HEK293 (cell line): ENCODE results near the gene LMNTD2.
A peak's percentile ranks its signal among the peaks of the same experiment; 100 is the strongest.

Experiments
- CTCF ChIA-PET: fragments of 350-600 bp; formaldehyde crosslinking; extraction: SDS; loops from one replicate; lab custom pipeline; 2021; ENCODE audit warnings: antibody characterized with exemption; lab: Yijun Ruan, JAX
- POLR2A ChIA-PET: fragments of 300-600 bp; formaldehyde crosslinking; extraction: SDS; loops from one replicate; lab custom pipeline; 2020; ENCODE audit warnings: antibody characterized with exemption, inconsistent platforms; lab: Yijun Ruan, JAX
- H3K27ac ChIP-seq: fragments of 200-500 bp; sonication (Bioruptor generic); 2 replicates; pipeline ENCODE4 v1.5.1; 2014; ENCODE audit warnings: low read depth, low read length, control low read depth, inconsistent platforms; ENCODE audit errors: extremely low read depth
- H3K36me3 ChIP-seq, 2 experiments: fragments of 200-500 bp in 1 of 2; sonication (Bioruptor generic) in 1 of 2; 1 replicate in 1 of 2; 2 replicates in 1 of 2; pipeline ENCODE4 v1.5.1; 2014 to 2017; ENCODE audit warnings: inconsistent platforms in 2 of 2, low read length in 2 of 2; ENCODE audit not compliant: control insufficient read depth in 2 of 2, insufficient read depth in 1 of 2
- H3K4me1 ChIP-seq: fragments of 200-500 bp; sonication (Bioruptor generic); 2 replicates; pipeline ENCODE4 v1.5.1; 2014; ENCODE audit warnings: mild to moderate bottlenecking, low read length, inconsistent platforms; ENCODE audit not compliant: control insufficient read depth, insufficient read depth
- H3K4me3 ChIP-seq: 2 replicates; pipeline ENCODE4 v1.5.1; 2011; ENCODE audit warnings: low read depth, mild to moderate bottlenecking, control low read depth, low read length, moderate library complexity
- H3K9me3 ChIP-seq: fragments of 200-500 bp; sonication (Bioruptor generic); 2 replicates; pipeline ENCODE4 v1.5.1; 2014; ENCODE audit warnings: low read depth, low read length, inconsistent platforms; ENCODE audit not compliant: control insufficient read depth, insufficient read depth
- CTCF ChIP-seq: fragments of 450-650 bp; formaldehyde crosslinking; IDR thresholded peaks from 2 replicates; pipeline ENCODE4 v1.5.1; 2016; ENCODE audit warnings: missing biosample characterization, missing genetic modification characterization
- HIC1 ChIP-seq: fragments of 450-650 bp; formaldehyde crosslinking; IDR thresholded peaks from 2 replicates; pipeline ENCODE4 v1.5.1; 2016; ENCODE audit warnings: missing biosample characterization, missing genetic modification characterization
- HOXD13 ChIP-seq: sonication (generic); formaldehyde crosslinking; IDR thresholded peaks from 2 replicates; pipeline ENCODE4 v1.8.0; 2022; ENCODE audit warnings: missing genetic modification reagents, borderline replicate concordance
- IKZF3 ChIP-seq: fragments of 450-650 bp; IDR thresholded peaks from 2 replicates; pipeline ENCODE4 v1.5.0; 2018; ENCODE audit warnings: missing biosample characterization, mild to moderate bottlenecking, missing genetic modification characterization, moderate library complexity
- SETDB1 ChIP-seq: IDR thresholded peaks from one replicate; pipeline ENCODE4 v1.6.1; 2017; ENCODE audit warnings: mild to moderate bottlenecking, low read length, moderate library complexity, mixed read lengths; ENCODE audit not compliant: insufficient read length
- ZBTB17 ChIP-seq: fragments of 450-650 bp; formaldehyde crosslinking; IDR thresholded peaks from 2 replicates; pipeline ENCODE4 v1.5.1; 2016; ENCODE audit warnings: missing biosample characterization, missing genetic modification characterization
- ZFP41 ChIP-seq: fragments of 450-650 bp; formaldehyde crosslinking; IDR thresholded peaks from 2 replicates; pipeline ENCODE4 v1.5.1; 2016; ENCODE audit warnings: missing biosample characterization, missing genetic modification characterization, borderline replicate concordance
- ZIC2 ChIP-seq: fragments of 450-650 bp; formaldehyde crosslinking; IDR thresholded peaks from 2 replicates; pipeline ENCODE4 v1.5.1; 2016; ENCODE audit warnings: missing biosample characterization, missing genetic modification characterization
- ZNF138 ChIP-seq: fragments of 450-650 bp; formaldehyde crosslinking; IDR thresholded peaks from 2 replicates; pipeline ENCODE4 v1.5.1; 2016; ENCODE audit warnings: missing biosample characterization, missing genetic modification characterization, borderline replicate concordance
- ZNF184 ChIP-seq: fragments of 450-650 bp; IDR thresholded peaks from 2 replicates; pipeline ENCODE4 v1.5.1; 2018; ENCODE audit warnings: missing biosample characterization, mild to moderate bottlenecking, missing genetic modification characterization
- ZNF214 ChIP-seq: fragments of 450-650 bp; formaldehyde crosslinking; IDR thresholded peaks from 2 replicates; pipeline ENCODE4 v1.5.1; 2017; ENCODE audit warnings: missing biosample characterization, mild to moderate bottlenecking, missing genetic modification characterization, borderline replicate concordance
- ZNF223 ChIP-seq: fragments of 450-650 bp; formaldehyde crosslinking; IDR thresholded peaks from 2 replicates; pipeline ENCODE4 v1.5.1; 2016; ENCODE audit warnings: missing biosample characterization, missing genetic modification characterization
- ZNF366 ChIP-seq: fragments of 450-650 bp; formaldehyde crosslinking; conservative IDR thresholded peaks from 2 replicates; pipeline ENCODE4 v1.5.1; 2016; ENCODE audit warnings: missing biosample characterization, missing genetic modification characterization
- ZNF404 ChIP-seq: fragments of 450-650 bp; formaldehyde crosslinking; IDR thresholded peaks from 2 replicates; pipeline ENCODE4 v1.5.1; 2017; ENCODE audit warnings: missing biosample characterization, missing genetic modification characterization
- ZNF433 ChIP-seq: fragments of 450-650 bp; formaldehyde crosslinking; IDR thresholded peaks from 2 replicates; pipeline ENCODE4 v1.5.1; 2016; ENCODE audit warnings: missing biosample characterization, missing genetic modification characterization, low read depth
- ZNF560 ChIP-seq: fragments of 450-650 bp; formaldehyde crosslinking; IDR thresholded peaks from 2 replicates; pipeline ENCODE4 v1.5.1; 2017; ENCODE audit warnings: missing biosample characterization, missing genetic modification characterization, borderline replicate concordance
- ZNF600 ChIP-seq: fragments of 450-650 bp; formaldehyde crosslinking; IDR thresholded peaks from 2 replicates; pipeline ENCODE4 v1.5.1; 2016; ENCODE audit warnings: missing biosample characterization, missing genetic modification characterization
- ZNF610 ChIP-seq: fragments of 450-650 bp; formaldehyde crosslinking; IDR thresholded peaks from 2 replicates; pipeline ENCODE4 v1.5.1; 2016; ENCODE audit warnings: missing biosample characterization, missing genetic modification characterization, borderline replicate concordance
- ZNF660 ChIP-seq: fragments of 450-650 bp; IDR thresholded peaks from 2 replicates; pipeline ENCODE4 v1.5.1; 2018; ENCODE audit warnings: missing biosample characterization, mild to moderate bottlenecking, missing genetic modification characterization
- ZNF785 ChIP-seq: fragments of 450-650 bp; formaldehyde crosslinking; IDR thresholded peaks from 2 replicates; pipeline ENCODE4 v1.5.1; 2016; ENCODE audit warnings: missing biosample characterization, missing genetic modification characterization
- ZNF791 ChIP-seq: fragments of 450-650 bp; formaldehyde crosslinking; IDR thresholded peaks from 2 replicates; pipeline ENCODE4 v1.5.1; 2016; ENCODE audit warnings: missing biosample characterization, missing genetic modification characterization
- ZSCAN16 ChIP-seq: fragments of 450-650 bp; formaldehyde crosslinking; IDR thresholded peaks from 2 replicates; pipeline ENCODE4 v1.5.1; 2016; ENCODE audit warnings: missing biosample characterization, missing genetic modification characterization
- ZSCAN30 ChIP-seq: fragments of 450-650 bp; IDR thresholded peaks from 2 replicates; pipeline ENCODE4 v1.5.1; 2018; ENCODE audit warnings: missing biosample characterization, mild to moderate bottlenecking, missing genetic modification characterization, moderate library complexity

Gene LMNTD2

GRCh38 chr11:528166-528814 lies 32.2 kb downstream of the LMNTD2 start:
- TF ChIP-seq ZNF600 (tag by site-specific recombination) (peak; percentile 8; the same call in 1 of the 2 replicates), ZNF433 (no peak)
- TF ChIP-seq, all 188 proteins: peak for 1
- Histone ChIP-seq H3K4me3 (no peak overlapping the region), H3K4me1 (no peaks in the 10 kb centered on the region), H3K9me3 (no peaks in the 10 kb centered on the region), H3K27ac (no peak overlapping the region), H3K36me3 (peaks cover 0 to 40% of the 10 kb centered on the region in 2 experiments; a peak in 1 of 3 replicates)
- ChIA-PET POLR2A (interaction anchor here (0.7 kb wide), 1 partner anchor 226 kb away, joined by 5 read pairs; no protein-coding TSS in a partner anchor), CTCF (interaction anchor here (1.8 kb wide), 1 partner anchor 9 kb away, joined by 7 read pairs; no protein-coding TSS in a partner anchor)

- Histone ChIP-seq H3K27ac (no peak overlapping the region), H3K4me1 (no peaks in the 10 kb centered on the region), H3K4me3 (no peak overlapping the region), H3K36me3 (peaks cover 0 to 19% of the 10 kb centered on the region in 2 experiments; a peak in 1 of 3 replicates), H3K9me3 (no peaks in the 10 kb centered on the region)
- POLR2A ChIA-PET: no interaction called here
- CTCF ChIA-PET: no interaction called here
- no peak for TF ChIP-seq ZNF560 (tag by site-specific recombination)
Observed at GRCh38 chr11:526192-526591, 34.3 kb downstream of the LMNTD2 start.

GRCh38 chr11:521177-521688 lies 39.3 kb downstream of the LMNTD2 start:
- Histone ChIP-seq H3K4me1 (no peaks in the 10 kb centered on the region), H3K36me3 (no peaks in the 10 kb centered on the region), H3K4me3 (no peak overlapping the region), H3K27ac (no peak overlapping the region), H3K9me3 (no peaks in the 10 kb centered on the region)
- TF ChIP-seq ZNF366 (tag by site-specific recombination): no peak
- TF ChIP-seq ZNF184 (tag by site-specific recombination): no peak
- no peak for TF ChIP-seq ZSCAN16 (tag by site-specific recombination)
- no peak for TF ChIP-seq ZFP41
- no peak for TF ChIP-seq IKZF3 (tag by site-specific recombination)
- TF ChIP-seq ZNF660 (tag by site-specific recombination): no peak
- ChIA-PET CTCF (interaction anchor here (0.7 to 0.9 kb wide), 3 partner anchors 9 to 185 kb away, joined by 3 read pairs; partner anchors contain the start of gene EPS8L2), POLR2A (interaction anchor here (1.1 to 1.2 kb wide), 2 partner anchors 13 to 15 kb away, joined by 3 to 4 read pairs; no protein-coding TSS in a partner anchor)

GRCh38 chr11:520428-521176 lies 39.9 kb downstream of the LMNTD2 start:
- ChIA-PET POLR2A (interaction anchor here (1.1 kb wide), 1 partner anchor 14 kb away, joined by 4 read pairs; no protein-coding TSS in a partner anchor), CTCF (interaction anchor here (0.8 to 1.3 kb wide), 4 partner anchors 9 to 71 kb away, joined by 3 read pairs; no protein-coding TSS in a partner anchor)
- no peak overlapping the region for H3K27ac ChIP-seq
- H3K4me1 ChIP-seq: no peaks in the 10 kb centered on the region
- no peaks in the 10 kb centered on the region for H3K9me3 ChIP-seq
- H3K36me3 ChIP-seq: no peaks in the 10 kb centered on the region
- no peak overlapping the region for H3K4me3 ChIP-seq
- TF ChIP-seq ZNF791 (no peak), ZNF610 (tag by site-specific recombination) (no peak), CTCF (tag by site-specific recombination) (no peak), ZNF138 (tag by site-specific recombination) (no peak), ZNF404 (tag by site-specific recombination) (no peak), ZSCAN30 (no peak), ZIC2 (tag by site-specific recombination) (no peak), ZBTB17 (no peak), HIC1 (tag by site-specific recombination) (no peak), SETDB1 (no peak), ZNF785 (tag by site-specific recombination) (no peak), HOXD13 (CRISPR knock-in tag) (no peak), ZNF223 (tag by site-specific recombination) (no peak), ZNF214 (tag by site-specific recombination) (no peak)
